Activated CD8-positive, alpha-beta memory T cell treated with anti-CD3 and anti-CD28 coated beads, Interleukin-2, amount 50 U/mL, for 4 hours (primary cell): ENCODE results near the gene MAP1LC3B.
"Not testable (repeated sequence)": the region's sequence is repeated elsewhere in the genome, so short reads cannot be mapped to it uniquely, and the experiment has no call there.

Experiments used
- DNase-seq: peaks from one replicate; pipeline ENCODE4 v3.0.0-alpha.2; 2020

Gene MAP1LC3B

DNA sequence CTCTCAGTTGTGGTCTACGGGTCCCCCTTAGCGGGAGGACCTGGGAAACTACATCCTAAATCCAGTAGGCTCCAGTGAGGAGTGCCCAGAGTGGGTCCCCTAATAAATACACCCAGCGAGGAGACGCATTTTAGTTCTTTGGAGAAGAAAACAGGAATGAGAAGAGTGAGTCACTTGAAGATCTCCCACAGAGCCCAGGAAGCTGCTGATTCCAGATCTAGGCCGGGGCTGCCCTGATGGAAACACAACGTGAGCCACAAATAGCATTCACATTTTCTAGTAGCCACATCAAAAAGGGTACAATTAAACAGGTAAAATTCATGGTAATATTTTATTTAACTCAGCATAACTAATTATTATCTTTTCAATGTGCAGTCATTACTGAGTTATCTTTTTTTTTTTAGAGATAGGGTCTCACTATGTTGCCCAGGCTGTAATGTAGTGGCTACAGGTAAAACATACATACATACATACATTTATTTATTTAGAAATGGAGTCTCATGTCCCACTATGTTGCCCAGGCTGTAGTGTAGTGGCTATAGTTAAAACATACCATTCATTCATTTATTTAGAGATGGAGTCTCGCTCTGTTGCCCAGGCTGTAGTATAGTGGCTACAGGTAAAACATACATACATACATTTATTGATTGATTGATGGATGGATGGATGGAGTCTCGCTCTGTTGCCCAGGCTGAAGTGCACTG lies 30.1 kb upstream of the MAP1LC3B start:
- DNase-seq, result no peak

DNA sequence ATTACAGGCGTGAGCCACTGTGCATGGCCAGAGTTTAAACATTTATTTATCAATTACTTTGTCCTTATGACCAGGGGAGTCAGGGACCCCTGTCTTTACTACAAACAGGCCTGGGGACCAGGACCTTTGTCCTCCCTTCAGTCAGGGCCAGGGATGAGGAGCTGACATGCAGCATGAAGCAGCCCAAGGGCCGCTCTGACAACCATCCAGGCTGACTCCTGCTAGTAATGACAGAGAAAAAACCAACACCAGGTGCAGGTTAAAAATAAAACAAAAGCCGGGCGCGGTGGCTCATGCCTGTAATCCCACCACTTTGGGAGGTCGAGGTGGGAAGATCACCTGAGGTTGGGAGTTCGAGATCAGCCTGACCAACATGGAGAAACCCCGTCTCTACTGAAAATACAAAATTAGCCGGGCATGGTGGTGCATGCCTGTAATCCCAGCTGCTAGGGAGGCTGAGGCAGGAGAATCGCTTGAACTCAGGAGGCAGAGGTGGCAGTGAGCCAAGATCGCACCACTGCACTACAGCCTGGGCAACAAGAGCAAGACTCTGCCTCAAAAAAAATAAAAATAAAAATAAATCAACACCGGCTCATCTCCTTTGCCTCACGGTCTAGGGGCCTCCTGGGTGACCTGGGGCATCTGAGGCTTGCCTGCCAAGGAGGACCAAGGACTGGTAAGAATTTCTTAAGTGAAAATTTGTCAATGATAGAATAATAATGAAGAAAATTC lies 29.1 kb upstream of the MAP1LC3B start:
- DNase-seq, result not testable (repeated sequence)

DNA sequence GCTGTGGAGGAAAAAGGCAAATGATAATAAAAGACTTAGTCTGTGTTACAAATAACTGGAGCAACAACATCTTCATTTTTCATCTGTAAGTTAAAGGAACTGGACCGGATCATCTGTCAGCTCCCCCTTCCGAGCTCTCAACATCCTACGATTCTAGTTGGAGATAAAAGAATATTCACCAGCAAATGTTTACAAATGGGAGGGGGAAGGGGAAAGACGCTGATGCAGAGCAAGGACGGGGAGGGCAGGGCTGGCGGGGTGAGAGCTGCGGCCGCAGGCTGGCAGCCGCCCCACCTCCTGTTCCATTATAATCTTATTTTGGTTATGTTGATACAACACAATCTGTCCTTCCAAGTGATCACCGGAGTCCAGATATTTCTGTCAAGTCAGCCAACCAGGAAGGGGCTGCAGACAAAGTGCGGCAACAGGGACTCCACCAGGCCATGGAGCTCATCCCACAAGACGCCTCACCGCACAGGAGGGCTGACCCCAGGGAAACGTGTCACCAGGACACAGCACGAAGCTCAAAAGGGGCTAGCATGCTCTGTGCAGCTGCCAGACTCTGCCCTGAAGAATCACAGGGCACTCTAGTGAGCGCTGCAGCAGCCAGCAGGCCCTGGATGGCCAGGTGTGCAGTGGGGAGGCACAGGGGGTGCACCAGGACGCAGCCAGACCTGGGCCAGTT lies 28.2 kb upstream of the MAP1LC3B start:
- DNase-seq, result no peak

DNA sequence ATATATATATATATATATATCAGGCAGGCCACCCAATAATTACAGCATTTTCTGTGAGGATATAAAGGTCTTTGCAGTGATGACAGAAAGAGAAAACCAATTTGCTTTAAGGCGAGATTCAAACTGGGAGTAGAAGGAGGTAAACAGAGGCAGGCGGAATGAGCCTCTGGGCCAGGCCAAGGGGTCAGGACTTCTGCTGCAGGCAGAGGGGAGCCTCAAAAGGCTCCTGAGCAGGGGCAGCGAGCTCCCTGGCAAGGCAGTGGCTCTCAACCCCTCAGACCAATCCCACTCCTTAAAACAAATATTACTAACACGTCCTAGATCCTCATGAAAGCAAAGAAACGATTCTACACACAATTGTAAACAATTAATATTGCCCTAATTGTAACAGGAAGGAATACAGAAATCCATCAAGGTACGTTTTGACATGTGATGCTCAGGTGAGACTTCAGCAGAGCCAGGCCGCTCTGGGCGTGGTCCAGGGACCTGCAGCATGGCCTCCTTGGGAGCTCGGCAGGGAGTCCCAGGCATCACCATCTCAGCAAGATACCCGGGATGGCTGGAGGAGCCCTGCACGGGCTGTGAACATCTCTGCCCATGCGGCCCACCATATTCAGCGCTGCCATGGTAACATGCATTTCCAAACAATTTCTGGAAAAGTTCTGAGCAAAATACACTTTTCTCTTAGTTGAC lies 27.0 kb upstream of the MAP1LC3B start:
- DNase-seq, result no peak

DNA sequence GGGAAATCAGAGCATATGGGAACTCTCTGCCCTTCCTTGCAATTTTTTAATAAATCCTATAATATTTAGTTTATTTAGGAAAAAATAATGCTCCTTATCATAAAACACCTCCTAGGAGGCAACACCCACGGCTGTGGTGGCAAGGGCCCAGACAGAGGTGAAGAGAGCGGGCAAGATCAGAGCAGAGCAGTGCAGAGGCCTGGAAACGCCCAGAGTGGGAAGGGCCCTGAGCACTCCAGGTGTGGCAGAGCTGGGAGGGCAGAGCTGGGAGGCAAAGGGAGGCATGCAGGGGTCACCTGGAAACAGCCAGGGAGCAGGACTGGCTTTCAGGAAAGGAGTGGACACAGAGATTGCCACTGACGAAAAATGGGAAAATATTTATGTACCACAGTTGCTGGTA lies 25.8 kb upstream of the MAP1LC3B start:
- DNase-seq, result no peak

DNA sequence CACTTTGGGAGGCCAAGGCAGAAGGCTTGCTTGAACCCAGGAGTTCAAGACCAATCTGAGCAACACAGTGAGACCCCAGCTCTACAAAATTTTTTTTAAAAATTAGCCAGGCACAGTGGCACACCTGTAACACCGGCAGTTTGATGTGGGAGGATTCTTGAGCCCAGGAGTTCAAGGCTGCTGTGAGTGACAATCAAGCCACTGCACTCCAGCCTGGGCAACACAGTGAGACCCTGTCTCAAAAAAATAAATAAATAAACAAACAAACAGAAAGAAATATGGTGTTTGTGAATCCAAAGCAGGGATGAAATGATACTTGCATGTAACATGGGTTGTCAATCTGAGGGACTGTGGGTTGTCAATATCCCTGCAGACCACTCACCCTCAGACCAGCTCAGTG lies 25.2 kb upstream of the MAP1LC3B start:
- DNase-seq, result no peak

DNA sequence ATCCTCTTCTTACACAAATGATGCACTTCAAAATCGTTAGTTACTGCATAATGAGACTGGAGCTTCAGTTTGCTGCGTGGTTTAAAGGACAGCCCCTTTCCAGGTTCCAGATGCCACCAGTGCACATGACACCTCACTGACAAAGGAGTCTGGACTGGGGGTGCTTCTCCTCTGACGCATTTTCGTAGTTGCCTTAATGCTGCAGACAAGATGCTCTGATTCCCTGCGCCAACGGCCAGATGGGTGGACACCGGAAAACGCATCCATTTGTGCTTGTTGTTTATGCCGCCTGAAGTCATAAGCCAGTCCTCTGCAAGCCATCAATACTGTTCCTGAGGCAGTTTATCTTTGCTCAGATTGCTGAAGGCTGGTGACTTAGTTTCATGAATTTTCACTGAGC lies 24.6 kb upstream of the MAP1LC3B start:
- no peak for DNase-seq

DNA sequence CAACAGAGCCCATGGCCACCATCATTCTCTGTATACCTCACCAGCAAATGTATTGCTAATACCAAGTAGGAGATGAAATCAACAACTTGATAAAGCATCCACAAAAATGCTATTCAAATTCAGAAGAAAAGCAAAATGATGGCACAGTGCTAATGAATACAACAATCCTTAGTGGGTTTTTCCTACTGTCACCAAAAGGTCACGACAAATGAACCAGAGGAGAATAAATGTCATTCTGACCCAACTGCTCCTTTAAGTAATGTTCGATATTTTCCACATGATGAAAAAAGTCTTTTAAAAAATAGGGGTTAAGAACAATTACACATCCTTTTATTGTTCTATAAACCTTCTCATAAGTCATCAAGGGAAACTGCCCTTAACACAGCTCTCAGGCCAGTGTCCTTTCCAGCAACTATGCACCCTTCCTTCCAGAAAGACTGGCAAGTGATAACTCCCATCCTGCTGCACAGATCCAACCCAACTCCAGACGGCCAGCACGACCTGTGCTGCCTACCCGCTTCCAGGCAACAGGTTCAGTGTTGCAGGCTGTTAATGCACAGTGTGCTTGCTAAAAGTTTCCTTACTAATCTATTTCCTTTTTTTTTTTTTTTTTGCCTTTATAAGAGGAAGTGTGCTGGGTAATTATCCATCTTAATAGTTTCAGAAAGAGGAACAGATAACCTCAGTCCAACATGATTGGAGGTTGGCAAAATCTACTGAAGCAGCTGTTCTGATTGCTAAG lies 23.9 kb upstream of the MAP1LC3B start:
- no peak for DNase-seq

DNA sequence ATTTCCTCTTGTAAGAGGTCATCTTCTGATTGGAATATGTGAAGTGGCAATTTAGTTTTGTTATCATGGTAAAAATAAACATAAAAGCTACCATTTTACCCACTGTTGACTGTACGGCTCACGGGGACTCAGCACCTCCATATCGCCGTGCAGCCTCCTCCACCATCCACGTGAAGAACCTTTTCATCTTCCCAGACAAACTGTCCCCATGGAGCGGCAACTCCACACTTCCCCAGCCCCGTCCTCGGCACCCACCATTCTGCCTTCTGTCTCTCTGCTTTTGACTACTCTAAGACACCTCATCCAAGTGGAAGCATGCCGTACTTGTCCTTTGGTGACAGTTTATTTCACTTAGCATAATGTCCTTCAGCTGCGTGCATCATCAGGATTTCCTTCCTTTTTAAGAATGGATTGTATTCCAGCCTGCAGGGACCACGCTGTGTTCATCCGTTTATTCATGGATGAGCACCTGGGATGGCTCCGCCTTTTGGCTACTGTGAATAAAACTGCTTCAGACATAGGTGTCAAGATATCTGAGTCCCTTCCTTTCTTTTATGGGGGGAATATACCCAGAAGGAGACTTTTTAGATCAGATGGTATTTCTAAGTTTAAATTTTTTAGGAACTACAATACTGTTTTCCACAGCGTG lies 22.9 kb upstream of the MAP1LC3B start:
- DNase-seq, result no peak

DNA sequence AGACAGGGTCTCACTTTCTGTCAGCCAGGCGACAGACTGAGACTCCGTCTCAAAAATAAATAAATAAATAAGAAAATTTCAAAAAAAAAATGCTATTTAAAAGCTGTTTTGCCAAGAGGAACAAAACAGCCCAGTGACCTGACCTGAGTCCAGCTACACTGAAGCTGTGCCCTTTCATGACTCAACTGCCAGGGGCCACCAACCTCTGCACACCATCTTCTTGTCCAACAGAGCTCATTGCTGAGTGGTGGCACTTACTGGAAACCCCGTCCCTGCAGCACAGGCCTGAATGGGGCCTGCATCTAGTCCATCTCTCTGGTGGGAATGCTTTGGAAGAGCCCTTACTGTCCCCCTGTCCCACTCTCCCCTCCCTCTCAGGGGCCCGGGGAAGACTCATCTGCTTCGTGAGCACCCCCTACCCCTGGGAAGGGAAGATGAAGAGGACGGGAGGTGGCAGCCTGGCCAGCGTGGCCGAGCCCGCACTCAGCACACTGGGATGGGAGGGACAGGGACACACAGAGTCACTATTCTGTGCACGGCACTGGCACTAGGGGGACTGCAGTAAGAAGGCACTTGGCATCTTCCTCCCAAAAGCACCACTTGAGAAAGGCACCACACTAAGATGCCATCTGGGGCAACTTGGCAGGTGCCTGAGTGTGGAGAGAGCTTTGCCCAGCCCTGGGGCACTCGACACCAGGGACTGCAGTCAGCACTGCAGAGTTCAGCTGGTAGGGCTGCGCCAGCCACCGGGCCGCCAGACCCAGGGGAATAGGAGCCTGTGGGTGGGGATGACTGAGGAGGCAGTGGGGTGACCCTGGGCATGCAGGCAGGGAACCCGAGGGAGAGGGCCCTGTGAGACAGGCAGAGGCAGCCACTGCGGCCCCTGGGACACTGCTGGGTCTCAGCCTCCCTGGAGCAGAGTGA lies 22.1 kb upstream of the MAP1LC3B start:
- DNase-seq, result no peak

DNA sequence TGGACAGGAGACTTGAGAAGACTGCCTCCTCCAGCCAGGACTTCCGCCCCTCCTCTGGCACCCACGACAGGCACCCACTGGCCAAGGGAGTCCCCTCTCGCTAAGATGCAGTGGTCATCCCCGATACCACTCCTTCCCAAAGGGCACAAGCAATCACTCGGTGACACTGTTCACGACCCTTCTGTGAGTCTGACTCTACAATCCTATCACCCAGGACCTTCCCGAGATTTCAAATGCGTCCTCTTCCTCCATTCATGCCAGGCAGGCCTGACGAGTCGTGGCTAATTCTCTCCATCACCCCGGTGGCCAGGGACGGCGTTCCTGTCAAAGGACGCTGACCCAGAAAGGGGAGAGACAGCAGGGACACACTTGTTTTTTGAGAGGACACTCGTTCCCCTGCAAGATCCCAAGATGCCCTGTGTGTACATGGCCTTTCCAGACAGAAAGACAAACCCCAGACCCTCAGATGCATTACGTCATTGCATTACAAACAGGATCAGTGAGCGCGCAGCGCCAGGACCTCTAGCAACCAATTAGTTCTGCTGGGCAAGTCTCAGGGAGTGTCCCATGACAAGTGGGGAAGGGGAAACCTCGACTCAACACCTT lies 20.8 kb upstream of the MAP1LC3B start:
- DNase-seq, result no peak

DNA sequence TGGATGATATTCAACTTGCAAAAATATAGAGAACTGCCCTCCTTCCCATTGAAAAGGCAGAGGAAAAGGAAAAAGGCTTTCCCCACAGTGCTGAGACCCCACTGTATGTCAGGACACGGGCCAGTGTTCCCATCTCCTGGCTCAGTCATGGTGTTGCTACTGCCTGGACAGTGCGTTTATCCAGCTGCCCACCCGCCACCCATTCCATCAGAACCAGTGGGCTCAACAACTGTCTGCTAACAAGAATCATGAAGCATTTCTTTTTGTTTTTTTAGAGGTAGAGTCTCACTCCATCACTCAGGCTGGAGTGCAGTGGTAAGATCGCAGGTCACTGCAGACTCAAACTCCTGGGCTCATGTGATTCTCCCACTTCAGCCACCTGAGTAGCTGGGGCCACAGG lies 19.8 kb upstream of the MAP1LC3B start:
- DNase-seq, result no peak

DNA sequence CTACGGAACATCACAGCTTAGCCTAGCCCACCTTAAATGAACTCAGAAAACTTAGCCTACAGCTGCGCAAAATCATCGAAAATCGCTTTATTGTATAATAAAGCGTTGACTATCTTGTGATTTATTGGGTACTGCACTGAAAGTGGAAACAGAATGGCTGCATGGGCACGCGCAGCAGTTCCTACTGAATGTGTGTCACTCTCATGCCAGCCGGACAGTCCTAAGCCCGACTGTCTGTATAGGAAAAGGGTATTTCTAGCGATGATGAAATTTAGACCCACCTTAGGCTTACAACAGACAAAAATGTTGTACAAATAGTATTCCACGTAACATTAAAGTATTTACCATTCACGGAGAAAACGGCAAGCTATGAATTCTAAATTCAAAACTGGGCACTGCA lies 17.8 kb upstream of the MAP1LC3B start:
- DNase-seq, result no peak

DNA sequence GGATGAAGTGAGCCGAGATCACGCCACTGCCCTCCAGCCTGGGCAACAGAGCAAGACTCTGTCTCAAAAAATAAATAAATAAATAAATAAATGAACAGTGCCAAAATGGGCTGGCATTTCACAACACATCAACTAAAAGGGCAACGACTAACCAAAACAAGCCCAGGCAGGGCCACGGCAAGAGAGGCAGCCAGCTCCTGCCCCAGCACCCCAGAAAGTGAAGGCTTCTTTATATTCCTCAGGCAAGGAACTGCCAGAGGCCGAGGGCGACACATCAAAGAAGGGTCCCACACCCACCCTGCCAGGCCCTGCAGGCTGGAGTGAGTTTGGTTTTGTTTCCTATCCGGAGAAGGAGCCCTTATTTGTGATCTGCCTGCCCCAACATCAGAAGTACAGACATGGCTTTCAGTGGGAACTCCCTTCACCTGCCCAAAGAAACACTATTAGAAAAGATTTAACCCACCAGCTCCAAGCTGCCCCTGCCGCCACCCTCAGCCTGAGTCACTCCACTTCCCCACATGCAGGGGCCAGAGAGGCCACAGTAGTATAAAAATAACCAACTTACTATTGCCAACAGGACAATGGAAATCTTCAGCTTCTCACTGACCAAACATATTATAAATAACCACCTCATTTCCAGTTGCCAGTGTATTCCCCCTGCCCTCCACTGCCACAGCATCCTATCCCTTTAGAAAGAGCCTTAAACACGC lies 16.6 kb upstream of the MAP1LC3B start:
- no peak for DNase-seq

DNA sequence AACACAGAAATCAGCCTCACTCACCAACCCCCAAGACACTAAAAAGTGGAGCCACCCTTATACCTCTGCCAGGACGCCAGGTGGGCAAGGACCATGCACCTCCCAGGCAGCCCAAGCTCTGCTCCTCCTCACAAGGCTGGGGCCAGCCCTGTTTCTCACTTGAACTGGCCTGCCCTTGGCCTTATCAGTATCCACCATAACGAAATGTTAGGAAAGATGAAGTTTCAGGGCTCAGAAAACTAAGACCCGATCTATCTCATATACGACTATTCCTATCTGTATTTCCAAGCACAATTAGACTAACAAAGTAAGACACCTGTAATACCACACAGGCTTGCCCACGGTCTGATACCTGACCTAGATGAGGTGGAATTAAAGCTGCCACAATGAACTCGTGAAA lies 15.5 kb upstream of the MAP1LC3B start:
- DNase-seq, result no peak

DNA sequence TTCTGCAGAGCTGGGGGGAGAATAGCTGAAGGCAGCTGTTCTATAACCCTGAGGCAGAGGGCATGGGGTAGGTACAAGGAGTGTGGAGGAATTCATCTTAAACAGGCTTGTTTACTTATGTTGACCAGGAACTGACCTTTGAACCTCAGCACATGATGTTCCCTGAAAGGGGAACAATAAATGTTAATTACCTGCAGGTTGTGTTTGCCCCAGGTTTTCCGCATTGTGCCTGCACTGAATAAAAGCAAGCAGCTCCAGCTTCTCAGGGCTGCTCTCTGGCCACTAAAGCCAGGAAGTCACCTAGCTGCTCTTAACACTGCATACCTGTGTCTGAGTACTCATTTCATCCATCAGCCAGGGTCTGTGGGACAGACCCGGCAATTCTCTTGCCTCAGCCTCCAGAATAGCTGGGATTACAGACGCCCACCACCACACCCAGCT lies 12.8 kb upstream of the MAP1LC3B start:
- DNase-seq, result not testable (repeated sequence)

DNA sequence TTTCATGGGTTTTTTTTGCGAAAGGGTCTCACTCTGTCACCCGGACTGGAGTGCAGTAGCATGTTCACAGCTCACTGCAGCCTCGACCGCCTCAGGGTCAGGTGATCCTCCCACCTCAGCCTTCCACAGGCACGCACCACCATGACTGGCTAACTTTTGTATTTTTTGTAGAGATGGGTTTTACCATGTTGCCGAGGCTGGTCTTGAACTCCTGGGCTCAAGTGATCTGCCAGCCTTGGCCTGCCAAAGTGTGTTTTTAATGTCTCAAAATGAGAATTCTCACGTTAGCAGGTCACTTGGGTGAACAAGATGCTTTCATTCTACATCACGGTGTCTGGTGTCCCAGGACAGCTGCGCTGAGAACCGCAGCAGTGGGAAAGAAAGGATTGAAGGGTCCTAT lies 11.7 kb upstream of the MAP1LC3B start:
- DNase-seq, result no peak

DNA sequence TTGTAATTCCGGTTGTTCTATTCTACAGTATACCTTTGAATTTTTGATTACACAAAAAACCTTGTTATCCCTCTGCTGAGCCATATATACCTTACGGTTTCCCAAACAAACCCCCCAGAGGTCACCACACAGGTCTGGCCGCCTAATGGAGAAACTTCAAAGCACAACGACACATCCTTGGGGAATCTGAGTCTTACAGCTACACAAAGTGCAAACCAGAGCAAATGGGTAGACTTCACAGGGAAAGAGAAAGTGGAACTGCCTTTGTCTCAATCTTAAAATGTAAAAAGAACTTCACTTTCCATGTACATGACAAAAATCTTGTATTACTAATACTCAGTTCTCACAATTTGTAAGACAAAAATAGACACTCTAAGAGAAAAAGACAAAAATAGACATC lies 11.3 kb upstream of the MAP1LC3B start:
- DNase-seq, result no peak

DNA sequence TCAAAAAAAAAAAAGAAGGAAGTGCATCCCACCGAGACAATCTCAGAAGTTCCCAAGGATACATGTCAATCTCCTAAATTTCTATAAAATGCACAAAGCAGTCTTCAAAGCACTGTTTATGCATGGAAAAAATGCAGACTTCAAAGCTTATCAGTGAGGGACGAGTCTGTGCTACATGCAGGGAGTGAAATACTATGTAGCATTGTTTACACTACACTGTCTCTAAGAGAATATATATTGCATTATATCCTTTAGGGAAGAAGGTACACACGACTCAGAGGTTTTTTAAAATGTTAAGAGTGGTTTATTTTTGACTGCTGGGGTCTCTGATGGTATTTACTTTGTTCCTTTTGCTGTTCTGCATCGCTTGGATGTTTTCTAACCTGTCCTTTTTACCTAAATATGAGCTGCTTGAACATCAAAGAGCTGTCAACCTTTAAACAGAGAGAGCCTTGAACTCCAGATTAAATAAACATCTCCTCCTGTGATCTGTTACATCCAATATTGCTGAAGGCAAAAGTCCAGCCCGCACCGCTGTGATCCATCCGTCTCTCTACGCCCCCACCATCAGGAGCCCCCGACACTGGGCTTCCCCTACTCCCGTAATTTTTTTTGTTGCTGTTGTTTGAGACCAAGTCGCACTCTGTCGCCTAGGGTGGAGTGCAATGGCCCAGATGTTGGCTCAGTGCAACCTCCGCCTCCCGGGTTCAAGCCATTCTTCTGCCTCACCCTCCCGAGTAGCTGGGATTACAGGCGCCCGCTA lies 9.9 kb upstream of the MAP1LC3B start:
- no peak for DNase-seq
